Stimulated activated CD8-positive, alpha-beta memory T cell treated with anti-CD3 and anti-CD28 coated beads, Interleukin-2, amount 100 ng/mL, for 1 hour (primary cell): Measurements from ENCODE around the gene TEX101.

Experiments
- DNase-seq, 2 donors: peaks; one replicate each; pipeline ENCODE4 v3.0.0-alpha.2; 2020; ENCODE audit warnings: low read depth in 2 of 2

The TEX101 gene

DNA sequence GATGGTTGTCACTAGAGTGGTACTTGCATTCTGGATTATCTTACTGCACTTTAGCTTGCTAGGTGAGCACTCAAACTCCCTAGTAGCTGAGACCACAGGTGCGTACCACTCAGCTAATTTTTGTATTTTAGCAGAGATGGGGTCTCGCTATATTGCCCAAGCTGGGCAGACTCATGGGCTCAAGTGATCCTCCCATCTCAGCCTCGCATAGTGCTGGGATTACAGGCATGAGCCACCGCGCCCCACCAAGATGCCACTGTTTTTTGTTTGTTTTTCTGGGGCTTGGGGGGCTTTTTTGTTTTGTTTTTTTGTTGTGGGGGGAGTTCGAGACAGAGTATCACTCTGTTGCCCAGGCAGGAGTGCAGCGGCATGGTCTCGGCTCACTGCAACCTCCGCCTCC is 33.0 kb downstream of the TEX101 start:
- DNase-seq = no peak

DNA sequence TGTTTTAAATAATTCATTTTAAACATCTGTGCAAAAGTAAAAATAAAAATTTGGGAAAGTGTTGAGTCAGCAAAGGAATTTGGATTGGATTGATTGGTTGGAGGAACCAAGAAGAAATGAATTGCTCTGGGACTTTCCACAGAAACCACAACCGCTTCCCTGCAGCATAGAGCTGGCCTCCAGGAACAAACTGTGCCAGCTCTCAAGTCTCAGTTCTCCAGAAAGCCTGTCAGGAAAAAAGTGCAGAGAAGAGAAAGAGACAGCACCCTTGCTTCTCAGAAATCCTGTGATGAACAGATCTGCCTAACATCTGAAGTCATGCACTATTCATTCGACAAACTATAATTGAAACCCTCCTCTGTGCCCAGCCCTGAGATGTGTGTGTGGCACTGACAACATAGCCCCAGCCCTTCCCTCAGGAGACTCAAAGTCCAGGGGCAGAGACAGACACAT is 35.9 kb downstream of the TEX101 start:
- DNase-seq = no peak

GRCh38 chr19:43452582-43452981 is 37.9 kb downstream of the TEX101 start:
- no peak for DNase-seq

GRCh38 chr19:43454031-43454430 is 39.3 kb downstream of the TEX101 start:
- no peak for DNase-seq

DNA sequence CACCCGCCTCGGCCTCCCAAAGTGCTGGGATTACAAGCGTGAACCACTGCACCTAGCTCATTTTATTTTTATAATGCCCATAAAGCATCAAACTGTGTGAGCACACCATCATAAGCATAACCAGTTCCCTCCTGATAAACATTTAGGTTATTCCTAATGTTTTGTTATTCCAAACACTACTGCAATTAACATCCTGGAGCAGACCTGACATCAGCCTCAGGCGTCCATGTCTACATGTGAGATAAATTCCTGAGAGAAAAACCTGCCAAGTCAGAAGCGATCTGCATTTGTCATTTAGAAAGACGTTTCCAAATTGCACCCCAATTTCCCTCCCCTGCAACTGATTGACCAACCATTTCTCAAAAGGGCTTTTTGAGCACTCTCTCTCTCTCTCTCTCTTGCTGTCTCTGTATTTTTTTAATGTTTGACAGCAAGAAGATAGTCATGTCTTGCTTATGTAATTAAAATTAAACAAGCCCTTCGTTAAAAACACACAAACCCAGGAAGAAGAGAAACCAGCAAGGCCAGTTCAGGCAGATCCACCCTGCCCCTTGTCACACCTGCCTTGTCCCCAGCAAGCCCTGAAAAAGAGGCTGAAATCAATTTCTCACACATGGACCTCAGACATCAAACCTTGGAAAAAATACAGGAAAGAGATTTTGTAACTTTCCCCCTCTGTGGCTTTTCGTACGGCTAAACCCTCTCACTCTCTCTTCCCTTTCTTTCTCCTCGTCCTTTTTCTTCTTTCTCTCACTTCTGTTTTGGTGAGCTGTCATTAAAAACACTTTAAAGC is 40.8 kb downstream of the TEX101 start:
- no peak for DNase-seq

- DNase-seq = no peak
These were observed 43.1 kb downstream of the TEX101 start for GRCh38 chr19:43457809-43458208.

GRCh38 chr19:43460362-43461016 is 45.8 kb downstream of the TEX101 start:
- DNase-seq = no peak

GRCh38 chr19:43461303-43461702 is 46.6 kb downstream of the TEX101 start:
- DNase-seq = no peak

- DNase-seq = no peak
These were observed 47.7 kb downstream of the TEX101 start for GRCh38 chr19:43462383-43462782.

- no peak for DNase-seq
These were observed 48.2 kb downstream of the TEX101 start for GRCh38 chr19:43462785-43463380.

DNA sequence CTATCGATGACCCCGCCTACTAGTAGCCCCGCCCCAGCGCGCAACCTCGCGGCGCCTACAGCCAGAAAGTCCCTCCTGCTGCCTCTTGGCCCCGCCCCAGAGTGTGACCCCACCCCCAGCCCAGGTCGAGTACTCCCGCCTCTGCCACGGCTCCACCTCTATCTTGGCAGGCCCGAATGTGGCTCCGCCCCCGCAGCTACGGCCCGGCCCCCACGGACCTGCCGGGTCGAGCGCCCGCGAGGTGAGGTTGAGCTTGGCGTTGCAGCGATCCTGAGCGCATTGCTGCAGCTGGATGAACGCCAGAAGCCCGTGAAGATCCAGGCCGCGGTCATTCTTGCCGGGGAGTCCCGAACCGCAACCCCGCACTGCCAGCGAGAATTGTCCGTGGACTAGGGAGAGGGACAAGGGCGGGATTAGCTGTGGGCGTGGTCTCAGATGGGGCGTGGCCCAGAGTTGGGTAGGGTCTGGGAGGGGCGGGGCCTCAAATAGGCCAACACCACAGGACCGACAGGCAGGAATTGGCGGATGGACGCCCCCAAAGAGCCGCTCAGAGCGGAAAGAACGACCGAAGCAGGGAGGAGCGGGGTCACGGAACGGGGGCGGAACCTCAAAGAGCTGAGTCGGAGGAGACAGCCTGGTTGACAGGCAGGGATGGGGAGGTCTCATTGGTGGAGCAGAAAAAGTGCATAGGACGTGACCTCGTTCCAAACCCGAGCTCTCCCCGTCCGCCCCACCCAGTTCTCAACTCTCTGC is 48.9 kb downstream of the TEX101 start:
- DNase-seq = peak; percentile 99 to 100

DNA sequence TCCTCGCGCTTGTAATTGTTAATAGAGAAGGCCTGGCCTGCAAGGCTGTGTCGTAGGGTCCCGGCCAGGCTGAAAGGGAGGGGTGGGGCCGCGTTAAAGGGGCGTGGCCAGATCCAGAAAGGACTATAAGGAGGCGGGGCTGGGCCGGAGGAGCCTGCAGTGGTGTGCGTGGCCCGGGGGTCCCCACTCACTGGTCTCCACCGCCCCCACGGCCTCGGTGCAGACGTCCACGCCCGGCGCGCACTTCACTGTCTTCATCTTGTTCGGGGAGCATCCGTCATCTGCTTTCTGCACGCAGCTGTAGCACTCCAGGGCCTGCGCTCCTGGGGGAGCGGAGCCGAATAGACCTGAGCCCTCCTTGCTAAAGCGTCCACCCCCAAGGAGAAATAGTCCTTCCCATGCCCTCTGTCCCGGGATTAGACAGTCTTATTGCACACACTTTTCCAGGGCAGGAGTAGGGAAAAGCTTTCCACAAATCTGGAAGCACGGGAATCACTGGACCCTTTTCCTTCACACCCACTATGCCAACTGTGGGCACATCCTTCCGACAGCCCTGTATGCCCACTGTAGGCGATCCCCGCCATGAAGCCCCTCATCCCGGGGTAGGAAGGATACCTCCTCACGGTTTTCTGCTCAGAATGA is 49.6 kb downstream of the TEX101 start:
- DNase-seq = peak; percentile 54 to 65

DNA sequence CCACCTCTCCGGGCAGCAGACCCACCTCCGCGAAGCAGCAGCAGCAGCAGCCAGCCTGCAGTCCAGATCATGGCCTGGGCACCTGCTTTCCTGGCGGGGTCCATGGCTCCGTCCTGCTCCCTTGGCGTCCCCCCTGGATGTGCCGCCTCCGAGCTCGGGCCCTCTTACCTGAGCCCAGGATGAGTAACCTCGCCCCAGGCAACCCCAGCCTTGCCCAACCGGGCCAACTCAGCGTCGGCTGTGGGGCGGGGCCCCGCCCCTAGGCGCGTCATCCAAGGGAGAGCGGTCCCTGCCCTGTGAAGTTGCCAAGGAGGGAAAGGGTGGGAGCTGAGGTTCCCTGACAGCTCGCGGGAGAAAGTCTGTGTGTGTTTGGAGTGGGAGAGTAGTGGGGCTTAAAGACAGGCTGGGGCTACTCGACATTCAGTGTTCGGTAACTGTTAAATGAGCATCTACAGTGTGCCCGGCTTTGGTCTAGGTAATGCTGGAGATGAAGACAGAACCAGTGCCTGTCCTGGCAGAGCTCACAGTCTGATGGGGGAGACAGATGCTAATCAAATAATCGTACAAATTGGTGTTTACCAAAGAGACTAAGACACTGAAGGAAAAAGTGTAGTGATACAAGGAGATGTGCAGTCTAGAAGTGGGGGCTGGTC is 50.9 kb downstream of the TEX101 start, which contains the start of gene LYPD3:
TSS of gene LYPD3 (minus strand) at position 141 of the 653 bp plus-strand sequence. CDS start at position 104, 37 bp downstream.
- no peak for DNase-seq

DNA sequence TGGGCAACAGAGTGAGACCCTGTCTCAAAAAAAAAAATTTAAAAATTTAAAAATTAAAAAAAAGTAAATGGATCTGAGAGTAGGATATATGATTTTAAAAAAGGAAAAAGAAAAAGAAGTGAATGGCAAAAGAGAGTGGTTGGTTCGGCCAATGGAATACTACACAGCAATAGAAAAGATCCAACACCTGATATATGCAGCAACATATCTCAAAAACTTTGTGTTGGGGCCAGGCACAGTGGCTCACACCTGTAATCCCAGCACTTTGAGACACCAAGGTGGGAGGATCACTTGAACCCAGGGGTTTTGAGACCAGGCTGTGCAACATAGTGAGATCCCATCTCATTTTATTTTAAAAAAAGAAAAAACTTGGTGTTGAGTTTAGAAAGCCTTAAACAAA is 52.1 kb downstream of the TEX101 start:
- DNase-seq = no peak

GRCh38 chr19:43467276-43467675 is 52.6 kb downstream of the TEX101 start:
- DNase-seq = no peak

DNA sequence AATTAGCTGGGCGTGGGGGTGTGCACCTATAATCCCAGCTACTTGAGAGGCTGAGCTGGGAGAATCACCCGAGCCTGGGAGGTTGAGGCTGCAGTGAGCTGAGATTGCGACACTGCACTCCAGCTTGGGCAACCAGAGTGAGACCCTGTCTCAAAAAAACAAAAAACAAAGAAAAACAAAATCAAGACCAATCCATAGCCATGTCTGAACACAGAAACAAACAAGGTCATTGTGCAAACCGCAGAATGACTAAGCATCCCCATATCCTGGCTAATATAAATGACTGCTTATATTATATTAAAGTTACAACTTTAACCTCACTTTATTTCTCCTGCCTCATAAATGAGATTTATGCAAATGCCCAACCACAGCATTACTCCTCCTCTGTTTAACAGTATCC is 53.0 kb downstream of the TEX101 start:
- DNase-seq = no peak
